Activated naive CD4-positive, alpha-beta T cell treated with anti-CD3 and anti-CD28 coated beads, Interleukin-2, amount 50 U/mL, for 24 hours (primary cell): Measurements from ENCODE around the gene ATP1A4.

Experiments used
- H3K27ac Mint-ChIP-seq: one replicate; pipeline ENCODE4 v1.8.0; 2021; ENCODE audit warnings: mild to moderate bottlenecking, mixed read lengths
- H3K27me3 Mint-ChIP-seq: one replicate; pipeline ENCODE4 v1.8.0; 2021; ENCODE audit warnings: mixed read lengths
- H3K36me3 Mint-ChIP-seq: one replicate; pipeline ENCODE4 v1.8.0; 2021; ENCODE audit warnings: mixed read lengths
- H3K4me1 Mint-ChIP-seq: one replicate; pipeline ENCODE4 v1.8.0; 2021; ENCODE audit warnings: mixed read lengths
- H3K4me3 Mint-ChIP-seq: one replicate; pipeline ENCODE4 v1.8.0; 2021; ENCODE audit warnings: mild to moderate bottlenecking, mixed read lengths
- H3K9me3 Mint-ChIP-seq: one replicate; pipeline ENCODE4 v1.8.0; 2021; ENCODE audit warnings: mixed read lengths

ATP1A4 gene

DNA sequence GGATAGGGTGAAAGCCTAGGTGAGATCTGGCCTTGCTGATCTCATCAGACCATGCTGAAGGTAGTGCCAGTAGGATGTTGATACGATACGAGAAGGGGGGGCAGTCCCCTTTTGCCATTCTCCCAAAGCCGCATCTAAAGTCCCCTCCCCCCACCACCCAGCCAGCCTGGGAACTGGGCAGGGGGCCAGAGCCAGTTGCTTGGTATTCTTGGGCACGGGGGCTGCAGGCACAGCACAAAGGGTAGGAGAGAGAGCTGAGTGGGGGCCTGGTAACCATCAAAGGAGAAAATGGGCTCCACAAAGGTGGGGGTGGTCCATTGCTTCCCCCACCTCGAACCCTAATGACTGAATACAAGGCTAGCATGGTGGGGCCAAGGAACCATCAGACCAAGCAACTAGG lies 59.2 kb downstream of the ATP1A4 start:
- no peaks in the 10 kb centered on the region for H3K9me3 Mint-ChIP-seq
- no peak overlapping the region for H3K4me3 Mint-ChIP-seq
- no peaks in the 10 kb centered on the region for H3K27me3 Mint-ChIP-seq
- no peak overlapping the region for H3K27ac Mint-ChIP-seq
- peaks cover 43% of the 10 kb centered on the region for H3K4me1 Mint-ChIP-seq
- peaks cover 7% of the 10 kb centered on the region for H3K36me3 Mint-ChIP-seq

DNA sequence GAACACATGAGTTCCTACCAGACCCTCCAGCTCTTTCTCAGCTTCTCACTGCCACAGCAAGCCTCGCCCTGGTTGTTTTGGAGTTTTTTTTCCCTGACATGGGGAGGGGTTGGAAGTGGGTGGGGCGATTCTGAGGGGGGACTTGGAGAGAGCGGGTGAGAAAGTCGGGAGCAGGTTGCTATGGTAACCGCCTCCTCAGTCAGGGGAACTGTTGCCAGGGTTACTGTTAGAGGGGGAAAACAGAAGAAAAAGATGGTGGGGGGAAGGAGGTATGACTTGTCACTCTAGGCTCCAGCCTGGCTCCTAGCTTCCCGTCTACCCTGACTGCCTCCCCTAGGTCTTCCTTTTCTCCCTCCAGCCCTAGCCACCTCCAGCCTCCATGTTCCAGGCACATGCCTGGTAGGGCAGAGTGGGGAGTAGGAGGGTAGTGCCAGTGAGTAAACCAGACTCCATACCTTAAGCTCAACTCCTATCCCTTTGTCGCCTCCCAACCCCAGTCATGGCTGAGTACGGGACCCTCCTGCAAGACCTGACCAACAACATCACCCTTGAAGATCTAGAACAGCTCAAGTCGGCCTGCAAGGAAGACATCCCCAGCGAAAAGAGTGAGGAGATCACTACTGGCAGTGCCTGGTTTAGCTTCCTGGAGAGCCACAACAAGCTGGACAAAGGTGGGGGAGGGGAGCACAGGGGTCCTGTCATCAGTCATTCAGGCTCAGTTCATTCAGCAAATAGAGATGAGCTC lies 59.8 kb downstream of the ATP1A4 start:
- H3K9me3 Mint-ChIP-seq = no peaks in the 10 kb centered on the region
- H3K27ac Mint-ChIP-seq = no peak overlapping the region
- H3K4me1 Mint-ChIP-seq = peaks cover 39% of the 10 kb centered on the region
- H3K27me3 Mint-ChIP-seq = no peaks in the 10 kb centered on the region
- H3K4me3 Mint-ChIP-seq = no peak overlapping the region
- peaks cover 7% of the 10 kb centered on the region for H3K36me3 Mint-ChIP-seq

DNA sequence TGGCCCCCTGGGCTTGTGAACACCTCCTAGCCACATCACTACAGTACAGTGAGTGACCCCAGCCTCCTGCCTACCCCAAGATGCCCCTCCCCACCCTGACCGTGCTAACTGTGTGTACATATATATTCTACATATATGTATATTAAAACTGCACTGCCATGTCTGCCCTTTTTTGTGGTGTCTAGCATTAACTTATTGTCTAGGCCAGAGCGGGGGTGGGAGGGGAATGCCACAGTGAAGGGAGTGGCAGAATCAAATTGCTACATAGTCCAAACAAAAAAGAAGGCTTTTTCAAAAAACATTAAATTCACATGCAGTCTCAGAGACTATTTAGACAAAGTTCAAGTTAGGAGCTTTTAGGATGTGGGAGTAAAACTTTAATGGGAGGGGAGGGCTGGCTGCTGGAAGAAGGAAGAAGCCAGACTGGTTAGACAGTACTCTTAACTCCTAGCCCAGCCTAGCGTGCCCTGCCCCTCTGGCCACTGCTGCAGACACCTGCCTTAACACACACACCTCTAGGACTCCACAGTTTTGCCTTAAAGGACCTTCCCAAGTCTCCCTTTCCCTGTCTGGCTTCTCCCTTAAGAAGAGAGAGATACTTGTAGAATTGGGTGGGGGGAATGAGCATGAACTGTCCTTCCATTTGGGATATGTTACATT lies 63.2 kb downstream of the ATP1A4 start:
- Mint-ChIP-seq H3K9me3 (no peaks in the 10 kb centered on the region), H3K4me1 (peaks cover 8% of the 10 kb centered on the region), H3K4me3 (no peak overlapping the region), H3K27me3 (no peaks in the 10 kb centered on the region), H3K27ac (no peak overlapping the region), H3K36me3 (peaks cover 8% of the 10 kb centered on the region)

DNA sequence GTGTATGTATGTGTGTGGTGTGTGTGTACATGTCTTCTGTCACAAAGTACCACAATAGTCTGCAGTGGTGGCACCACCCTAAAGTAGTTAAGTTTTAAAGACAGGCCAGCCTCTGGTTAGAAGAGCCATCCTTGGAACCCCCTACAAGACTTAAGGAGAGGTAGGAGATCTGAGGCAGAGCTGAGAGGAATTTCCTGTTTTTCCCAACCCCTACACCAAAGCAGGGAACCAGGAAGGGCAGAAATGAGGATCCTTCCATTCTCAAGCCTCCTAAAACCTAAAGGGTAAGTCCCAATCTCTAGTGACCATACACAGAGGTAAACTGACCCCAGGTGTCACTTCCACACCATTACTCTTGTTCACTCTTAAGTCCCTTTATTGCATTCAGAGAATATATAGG lies 64.9 kb downstream of the ATP1A4 start:
- H3K36me3 Mint-ChIP-seq = peaks cover 8% of the 10 kb centered on the region
- H3K27ac Mint-ChIP-seq = no peak overlapping the region
- H3K27me3 Mint-ChIP-seq = no peaks in the 10 kb centered on the region
- H3K9me3 Mint-ChIP-seq = no peaks in the 10 kb centered on the region
- H3K4me1 Mint-ChIP-seq = no peaks in the 10 kb centered on the region
- no peak overlapping the region for H3K4me3 Mint-ChIP-seq

DNA sequence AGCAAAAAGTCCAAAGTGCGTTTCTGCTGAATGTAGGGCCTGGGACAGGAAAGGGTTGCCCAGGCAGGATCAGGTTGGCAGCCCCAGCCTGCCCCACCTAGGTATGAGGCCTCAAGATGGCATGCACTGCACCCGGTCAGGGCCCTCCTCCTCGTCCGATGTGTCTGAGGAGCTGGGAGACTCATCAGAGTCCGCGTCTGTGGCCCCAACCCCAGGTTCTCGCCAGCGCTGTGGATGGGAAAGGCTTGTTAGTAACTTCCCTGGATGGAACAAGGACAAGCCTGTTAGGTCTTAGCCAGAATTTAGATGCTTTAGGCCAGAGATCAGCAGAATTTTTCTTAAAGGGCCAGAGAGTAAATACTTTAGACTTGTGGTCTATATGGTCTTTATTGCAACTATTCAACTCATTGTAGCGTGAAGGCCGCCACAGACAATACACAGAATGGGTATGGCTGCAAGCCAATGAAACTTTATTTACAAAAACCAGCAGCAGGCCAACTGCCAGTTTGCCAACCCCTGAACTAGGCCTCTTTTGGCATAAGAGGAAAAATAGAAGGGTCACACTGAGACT lies 66.2 kb downstream of the ATP1A4 start:
- H3K27ac Mint-ChIP-seq = peak overlapping the region; percentile 76
- H3K27me3 Mint-ChIP-seq = no peaks in the 10 kb centered on the region
- H3K9me3 Mint-ChIP-seq = no peaks in the 10 kb centered on the region
- no peaks in the 10 kb centered on the region for H3K4me1 Mint-ChIP-seq
- H3K36me3 Mint-ChIP-seq = peaks cover 6% of the 10 kb centered on the region
- no peak overlapping the region for H3K4me3 Mint-ChIP-seq

DNA sequence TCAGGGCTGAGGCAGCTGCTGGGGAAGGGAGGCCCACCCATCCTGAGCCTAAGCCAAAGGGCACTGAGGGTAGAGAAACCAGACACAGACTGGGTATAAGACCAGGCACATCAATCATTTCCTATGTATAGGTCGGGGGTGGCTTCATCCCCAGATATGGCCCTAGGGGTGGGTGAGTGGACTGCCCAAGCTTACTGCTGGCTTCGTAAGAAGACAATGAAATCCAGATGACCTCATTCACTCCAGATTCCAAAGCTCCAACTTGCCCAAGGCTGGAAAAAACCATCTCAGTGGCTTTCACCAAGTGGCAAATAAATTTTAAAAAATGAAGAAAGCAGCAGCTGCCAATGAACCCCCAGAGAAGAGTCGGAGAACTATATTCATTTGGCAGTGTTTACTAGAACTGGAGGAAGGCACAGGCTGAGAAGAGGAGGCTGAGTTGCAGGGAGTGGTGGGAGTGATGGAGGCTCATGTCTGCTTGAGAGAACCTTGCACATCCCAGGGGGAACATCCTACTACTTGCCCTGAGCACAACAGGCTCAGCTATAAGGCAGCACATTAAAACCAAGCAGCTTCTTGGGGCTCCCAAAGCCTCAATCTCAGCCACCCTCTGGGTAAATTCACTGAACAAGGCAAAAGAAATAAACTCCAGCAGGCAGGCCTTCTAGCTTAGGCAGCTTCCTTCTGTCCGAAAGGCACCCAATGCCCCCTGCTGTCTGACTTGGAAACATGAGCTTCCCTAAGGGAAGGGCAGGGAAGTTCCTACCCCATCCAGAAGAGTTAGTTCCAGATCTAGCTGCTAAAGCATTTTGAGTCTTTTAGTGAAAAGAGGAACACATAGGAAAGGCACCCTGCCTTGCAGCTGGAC lies 67.9 kb downstream of the ATP1A4 start:
- H3K4me3 Mint-ChIP-seq = no peak overlapping the region

DNA sequence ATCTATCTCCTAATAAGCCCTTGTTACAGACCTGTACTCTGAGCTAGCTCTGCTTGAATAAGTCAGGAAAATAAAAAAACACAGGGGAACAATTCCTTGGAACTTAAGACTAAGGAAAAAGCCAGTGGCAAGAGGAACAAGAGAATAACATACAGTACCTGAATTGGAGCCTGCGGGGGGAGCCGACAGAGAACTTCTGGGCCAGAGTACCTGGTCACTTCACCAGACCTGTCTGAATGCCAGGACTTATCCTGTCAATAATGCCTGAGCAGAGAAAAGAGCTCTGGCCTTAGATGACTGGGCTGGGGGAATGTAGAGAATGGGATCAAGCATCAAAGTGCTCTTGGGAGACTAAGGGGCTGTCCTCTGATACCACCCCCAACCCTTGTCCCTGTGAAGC lies 68.9 kb downstream of the ATP1A4 start:
- Mint-ChIP-seq H3K27ac (no peak overlapping the region), H3K9me3 (no peaks in the 10 kb centered on the region), H3K4me1 (no peaks in the 10 kb centered on the region), H3K36me3 (peaks cover 9% of the 10 kb centered on the region), H3K27me3 (no peaks in the 10 kb centered on the region), H3K4me3 (no peak overlapping the region)

More for the DNA sequence above, 67.9 kb downstream of the ATP1A4 start:
- Mint-ChIP-seq H3K27me3 (no peaks in the 10 kb centered on the region), H3K36me3 (peaks cover 9% of the 10 kb centered on the region), H3K9me3 (no peaks in the 10 kb centered on the region), H3K27ac (peak overlapping the region; percentile 41), H3K4me1 (no peaks in the 10 kb centered on the region)

DNA sequence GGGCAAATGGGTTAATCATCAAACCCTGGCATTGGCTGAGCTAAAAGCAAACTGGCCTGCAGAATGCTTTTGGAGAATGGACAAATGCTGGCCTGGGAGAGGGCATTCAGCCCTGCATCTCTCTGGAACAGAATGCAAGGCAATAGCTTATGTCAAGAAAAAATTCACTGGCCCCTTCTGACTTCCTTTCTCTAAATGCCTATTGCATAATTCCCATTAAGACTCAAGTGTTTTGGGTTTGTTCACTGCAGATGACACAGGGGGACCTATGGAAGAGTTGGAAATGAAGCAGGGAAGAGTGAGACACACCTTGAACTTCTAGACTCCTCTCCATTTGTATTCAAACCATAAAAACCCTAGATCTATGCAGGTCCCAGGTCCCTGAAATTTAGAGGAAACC lies 69.7 kb downstream of the ATP1A4 start:
- Mint-ChIP-seq H3K9me3 (no peaks in the 10 kb centered on the region), H3K27ac (no peak overlapping the region), H3K27me3 (no peaks in the 10 kb centered on the region), H3K4me1 (no peaks in the 10 kb centered on the region), H3K36me3 (peaks cover 9% of the 10 kb centered on the region), H3K4me3 (no peak overlapping the region)

DNA sequence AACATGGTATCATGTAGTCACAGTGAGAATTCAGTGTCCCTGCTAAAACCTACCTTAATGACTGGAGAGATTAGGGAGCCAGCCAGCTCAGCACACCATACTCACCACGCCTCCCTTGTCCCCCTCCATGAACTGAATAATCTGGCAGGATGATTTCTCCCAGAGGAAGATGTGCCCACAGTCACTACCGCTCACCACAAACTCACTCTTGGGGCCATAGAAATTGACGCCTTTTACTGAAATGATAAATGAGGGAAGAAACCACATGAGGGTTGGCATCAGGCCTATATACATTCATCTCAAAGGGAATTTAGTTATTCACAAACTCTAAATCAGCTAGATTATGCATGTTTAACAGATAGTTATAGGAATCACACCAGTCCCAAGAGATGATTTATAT lies 71.1 kb downstream of the ATP1A4 start:
- H3K4me3 Mint-ChIP-seq = no peak overlapping the region
- no peaks in the 10 kb centered on the region for H3K9me3 Mint-ChIP-seq
- H3K4me1 Mint-ChIP-seq = no peaks in the 10 kb centered on the region
- H3K27ac Mint-ChIP-seq = no peak overlapping the region
- peaks cover 5% of the 10 kb centered on the region for H3K36me3 Mint-ChIP-seq
- no peaks in the 10 kb centered on the region for H3K27me3 Mint-ChIP-seq

DNA sequence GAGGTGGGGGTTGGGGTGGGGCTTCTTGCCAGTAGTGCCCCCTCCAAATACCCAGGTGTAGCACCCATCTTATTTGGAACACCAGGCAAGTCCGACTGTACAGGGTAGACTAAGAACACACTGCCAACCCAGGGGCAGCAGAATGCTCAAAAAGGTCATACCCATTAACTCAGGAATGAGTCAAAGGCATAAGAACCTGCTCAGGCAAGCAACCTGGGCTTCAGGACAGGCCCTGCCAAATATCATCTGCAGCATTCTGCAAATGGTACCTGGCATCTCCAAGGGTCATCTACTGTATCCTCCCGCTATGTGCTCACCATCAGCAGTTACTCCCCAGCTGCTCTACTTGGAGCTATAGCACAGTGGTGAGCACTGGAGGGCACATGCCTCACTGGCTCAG lies 73.2 kb downstream of the ATP1A4 start:
- H3K9me3 Mint-ChIP-seq = no peaks in the 10 kb centered on the region
- peaks cover 12% of the 10 kb centered on the region for H3K36me3 Mint-ChIP-seq
- H3K27ac Mint-ChIP-seq = no peak overlapping the region

DNA sequence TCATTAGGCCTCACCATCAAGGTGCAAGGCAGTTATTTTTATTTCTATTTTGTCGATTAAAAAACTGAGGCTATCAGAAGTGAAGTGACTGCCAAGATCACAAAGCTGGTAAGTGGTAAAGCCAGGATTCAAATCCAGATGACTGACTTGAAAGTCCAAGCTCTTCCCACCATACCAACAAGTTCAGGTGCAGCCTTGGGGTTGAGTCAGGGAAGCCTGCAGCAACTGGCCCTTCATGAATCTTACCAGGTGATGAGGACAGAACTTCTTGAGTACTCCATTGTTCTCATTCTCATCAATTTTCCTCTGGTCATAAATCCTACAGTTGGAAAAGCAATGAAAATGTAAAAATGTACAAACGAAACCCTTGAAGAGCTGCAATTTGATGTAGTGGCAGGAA lies 73.9 kb downstream of the ATP1A4 start:
- H3K4me3 Mint-ChIP-seq = no peak overlapping the region
- H3K4me1 Mint-ChIP-seq = no peaks in the 10 kb centered on the region
- H3K9me3 Mint-ChIP-seq = no peaks in the 10 kb centered on the region
- no peaks in the 10 kb centered on the region for H3K27me3 Mint-ChIP-seq
- H3K36me3 Mint-ChIP-seq = peaks cover 15% of the 10 kb centered on the region
- H3K27ac Mint-ChIP-seq = no peak overlapping the region

More for the DNA sequence above, 73.2 kb downstream of the ATP1A4 start:
- Mint-ChIP-seq H3K4me1 (no peaks in the 10 kb centered on the region), H3K4me3 (no peak overlapping the region), H3K27me3 (no peaks in the 10 kb centered on the region)

DNA sequence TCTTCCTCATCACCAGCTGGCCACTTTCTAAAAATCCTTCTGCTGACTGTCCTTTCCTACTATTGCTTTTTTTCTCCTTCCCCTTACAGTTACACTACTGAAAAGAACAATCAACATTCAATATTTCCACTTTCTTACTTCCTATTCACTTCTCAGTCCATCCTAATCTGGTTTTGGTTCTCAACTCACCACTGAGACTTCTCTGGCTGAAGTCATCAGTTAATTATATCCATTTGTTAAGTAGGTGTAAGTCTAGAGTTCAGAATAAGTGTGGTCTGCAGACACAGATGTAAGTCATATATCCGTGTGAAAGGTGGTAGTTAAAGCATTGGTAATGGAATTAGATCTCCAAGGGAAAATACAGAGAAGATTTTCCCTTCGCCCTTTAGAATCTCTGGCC lies 75.2 kb downstream of the ATP1A4 start:
- Mint-ChIP-seq H3K36me3 (peaks cover 15% of the 10 kb centered on the region), H3K27me3 (no peaks in the 10 kb centered on the region), H3K4me1 (no peaks in the 10 kb centered on the region), H3K4me3 (no peak overlapping the region), H3K9me3 (no peaks in the 10 kb centered on the region), H3K27ac (no peak overlapping the region)

DNA sequence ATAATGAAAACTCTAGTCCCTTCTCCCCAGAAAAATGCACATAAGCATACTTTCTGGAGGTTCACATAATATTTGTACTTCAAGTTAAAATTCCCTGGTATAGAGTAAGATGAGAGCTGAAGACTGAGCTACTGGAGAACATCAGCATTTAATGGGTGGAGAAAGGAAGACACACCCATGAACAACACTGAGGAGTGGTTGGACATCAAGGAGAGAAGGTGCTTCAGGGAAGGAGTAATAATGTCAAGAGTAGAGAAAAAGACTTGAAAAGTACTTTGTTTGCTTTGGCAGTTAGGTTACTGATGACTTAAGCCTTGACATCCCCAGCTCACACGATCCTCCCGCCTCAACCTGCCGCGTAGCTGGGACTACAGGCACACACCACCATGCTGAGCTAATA lies 75.6 kb downstream of the ATP1A4 start:
- peaks cover 15% of the 10 kb centered on the region for H3K36me3 Mint-ChIP-seq

DNA sequence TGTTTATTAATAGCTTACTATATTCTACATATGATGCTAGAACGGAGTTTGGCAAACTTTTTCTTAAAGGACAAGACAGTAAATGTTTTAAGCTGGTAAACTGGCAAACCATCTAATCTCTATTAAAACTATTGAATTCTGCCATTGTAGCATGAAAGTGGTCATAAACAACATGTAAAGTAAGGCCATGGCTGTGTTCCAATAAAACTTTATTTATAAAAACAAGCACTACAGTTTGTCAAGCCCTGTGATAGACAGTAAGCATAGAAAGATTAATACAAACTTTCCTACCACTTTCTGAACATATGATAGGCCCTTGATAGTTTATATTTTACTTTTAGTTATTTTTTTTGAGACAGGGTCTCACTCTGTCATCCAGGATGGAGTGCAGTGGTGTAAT lies 76.2 kb downstream of the ATP1A4 start:
- Mint-ChIP-seq H3K27ac (peak overlapping the region; percentile 32), H3K4me3 (no peak overlapping the region), H3K36me3 (peaks cover 15% of the 10 kb centered on the region), H3K4me1 (no peaks in the 10 kb centered on the region), H3K9me3 (no peaks in the 10 kb centered on the region), H3K27me3 (no peaks in the 10 kb centered on the region)

More for the DNA sequence above, 75.6 kb downstream of the ATP1A4 start:
- Mint-ChIP-seq H3K9me3 (no peaks in the 10 kb centered on the region), H3K27me3 (no peaks in the 10 kb centered on the region), H3K4me3 (no peak overlapping the region), H3K4me1 (no peaks in the 10 kb centered on the region), H3K27ac (peak overlapping the region; percentile 32)

DNA sequence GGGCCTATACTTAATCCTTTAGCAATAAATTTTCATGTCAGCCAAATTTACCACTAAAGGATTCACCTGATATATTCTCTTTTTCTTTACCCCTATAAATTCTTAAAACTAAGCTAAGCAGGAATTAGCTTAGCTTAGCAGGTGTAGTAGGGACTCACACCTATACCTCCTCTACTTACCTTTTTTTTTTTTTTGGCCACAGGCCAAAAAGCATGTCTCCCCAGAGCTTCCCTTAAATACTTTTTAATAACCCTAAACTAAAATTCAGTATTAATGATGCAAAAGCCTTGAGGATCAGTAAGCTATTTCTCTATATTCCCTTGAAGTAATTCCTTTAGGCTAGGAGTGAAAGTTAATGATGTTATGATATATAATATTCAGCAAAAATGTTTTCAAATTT lies 77.0 kb downstream of the ATP1A4 start:
- H3K36me3 Mint-ChIP-seq = peaks cover 15% of the 10 kb centered on the region
- H3K9me3 Mint-ChIP-seq = no peaks in the 10 kb centered on the region
- no peak overlapping the region for H3K4me3 Mint-ChIP-seq
- H3K4me1 Mint-ChIP-seq = peaks cover 2% of the 10 kb centered on the region
- no peaks in the 10 kb centered on the region for H3K27me3 Mint-ChIP-seq
- H3K27ac Mint-ChIP-seq = no peak overlapping the region
